ENCODE measurements around the gene LRRK1.

LRRK1 gene

GRCh38 chr15:100949691-100950090 lies 30.5 kb downstream of the LRRK1 start:
- Histone ChIP-seq H3K27ac (no peak overlapping the region), H3K4me3 (no peak overlapping the region)

GRCh38 chr15:100951965-100952364 lies 32.8 kb downstream of the LRRK1 start:
- no peak overlapping the region for H3K27ac ChIP-seq
- H3K4me3 ChIP-seq: no peak overlapping the region

GRCh38 chr15:100952566-100952965 lies 33.4 kb downstream of the LRRK1 start:
- Histone ChIP-seq H3K27ac (no peak overlapping the region), H3K4me3 (no peak overlapping the region)

- Histone ChIP-seq H3K27ac (peak overlapping the region in 14 of 21 experiments; percentile 2 to 71 (median 44)), H3K4me3 (no peak overlapping the region)
Observed at GRCh38 chr15:100958326-100959065, 39.3 kb downstream of the LRRK1 start.

GRCh38 chr15:100959066-100960050 lies 40.2 kb downstream of the LRRK1 start:
- no peak overlapping the region for H3K4me3 ChIP-seq
- peak overlapping the region in 10 of 21 experiments; percentile 2 to 71 (median 48) for H3K27ac ChIP-seq

- Histone ChIP-seq H3K27ac (no peak overlapping the region), H3K4me3 (no peak overlapping the region)
Observed at GRCh38 chr15:100966997-100967396, 47.8 kb downstream of the LRRK1 start.

GRCh38 chr15:100968050-100968966 lies 49.2 kb downstream of the LRRK1 start:
- Histone ChIP-seq H3K27ac (no peak overlapping the region), H3K4me3 (no peak overlapping the region)

- peak overlapping the region in 4 of 7 experiments; percentile 8 to 27 (median 19) for H3K4me3 ChIP-seq
- H3K27ac ChIP-seq: no peak overlapping the region
Observed at GRCh38 chr15:100972975-100973350, 53.8 kb downstream of the LRRK1 start.

- peak overlapping the region in 5 of 7 experiments; percentile 3 to 27 (median 14) for H3K4me3 ChIP-seq
- H3K27ac ChIP-seq: no peak overlapping the region
Observed at GRCh38 chr15:100973351-100974111, 54.4 kb downstream of the LRRK1 start.

GRCh38 chr15:100975043-100975442 lies 55.9 kb downstream of the LRRK1 start:
- no peak overlapping the region for H3K4me3 ChIP-seq

GRCh38 chr15:100980410-100981046 lies 61.4 kb downstream of the LRRK1 start:
- no peak overlapping the region for H3K27ac ChIP-seq
- H3K4me3 ChIP-seq: no peak overlapping the region

More at GRCh38 chr15:100975043-100975442, 55.9 kb downstream of the LRRK1 start:
- no peak overlapping the region for H3K27ac ChIP-seq

GRCh38 chr15:100981086-100981485 lies 61.9 kb downstream of the LRRK1 start:
- H3K4me3 ChIP-seq: no peak overlapping the region

GRCh38 chr15:100983221-100983620 lies 64.1 kb downstream of the LRRK1 start:
- no peak overlapping the region for H3K4me3 ChIP-seq

More at GRCh38 chr15:100981086-100981485, 61.9 kb downstream of the LRRK1 start:
- no peak overlapping the region for H3K27ac ChIP-seq

GRCh38 chr15:100985401-100985800 lies 66.2 kb downstream of the LRRK1 start:
- Histone ChIP-seq H3K27ac (peak overlapping the region in 1 of 21 experiments; percentile 61), H3K4me3 (no peak overlapping the region)

More at GRCh38 chr15:100983221-100983620, 64.1 kb downstream of the LRRK1 start:
- H3K27ac ChIP-seq: no peak overlapping the region

- Histone ChIP-seq H3K27ac (peak overlapping the region in 4 of 21 experiments; percentile 7 to 61 (median 26)), H3K4me3 (no peak overlapping the region)
Observed at GRCh38 chr15:100986158-100986896, 67.2 kb downstream of the LRRK1 start.

GRCh38 chr15:100987143-100987542 lies 68.0 kb downstream of the LRRK1 start:
- no peak overlapping the region for H3K4me3 ChIP-seq
- peak overlapping the region in 2 of 21 experiments; percentile 43 to 61 for H3K27ac ChIP-seq

- peak overlapping the region in 1 of 21 experiments; percentile 3 for H3K27ac ChIP-seq
- no peak overlapping the region for H3K4me3 ChIP-seq
Observed at GRCh38 chr15:100988297-100988696, 69.1 kb downstream of the LRRK1 start.

All from skin epidermis (tissue), 12 donors.